Activated T-cell treated with anti-CD3 and anti-CD28 coated beads, Interleukin-2, amount 50 U/mL, for 48 hours (primary cell): ENCODE results near the gene EEF1AKMT2.
"Not testable (repeated sequence)": the region's sequence is repeated elsewhere in the genome, so short reads cannot be mapped to it uniquely, and the experiment has no call there.

Experiments used
- DNase-seq, 2 experiments: peaks; one replicate each; pipeline ENCODE4 v3.0.0-alpha.2; 2020

Gene EEF1AKMT2

DNA sequence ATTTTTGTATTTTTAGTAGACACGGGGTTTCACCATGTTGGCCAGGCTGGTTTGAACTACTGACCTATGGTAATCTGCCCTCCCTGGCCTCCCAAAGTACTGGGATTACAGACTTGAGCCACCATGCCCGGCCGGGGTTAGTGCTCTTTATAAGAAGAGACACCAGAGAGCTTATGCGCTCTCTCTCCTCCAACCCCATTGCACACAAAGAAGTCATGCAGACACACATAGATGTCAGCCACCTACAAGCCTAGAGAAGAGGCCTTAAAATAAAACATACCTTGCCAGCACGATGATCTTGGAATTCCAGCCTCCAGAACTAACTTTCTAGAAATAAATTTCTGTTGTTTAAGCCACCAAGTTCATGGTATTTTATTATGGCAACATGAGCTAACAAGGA lies 37.5 kb downstream of the EEF1AKMT2 start:
- DNase-seq, result no peak

DNA sequence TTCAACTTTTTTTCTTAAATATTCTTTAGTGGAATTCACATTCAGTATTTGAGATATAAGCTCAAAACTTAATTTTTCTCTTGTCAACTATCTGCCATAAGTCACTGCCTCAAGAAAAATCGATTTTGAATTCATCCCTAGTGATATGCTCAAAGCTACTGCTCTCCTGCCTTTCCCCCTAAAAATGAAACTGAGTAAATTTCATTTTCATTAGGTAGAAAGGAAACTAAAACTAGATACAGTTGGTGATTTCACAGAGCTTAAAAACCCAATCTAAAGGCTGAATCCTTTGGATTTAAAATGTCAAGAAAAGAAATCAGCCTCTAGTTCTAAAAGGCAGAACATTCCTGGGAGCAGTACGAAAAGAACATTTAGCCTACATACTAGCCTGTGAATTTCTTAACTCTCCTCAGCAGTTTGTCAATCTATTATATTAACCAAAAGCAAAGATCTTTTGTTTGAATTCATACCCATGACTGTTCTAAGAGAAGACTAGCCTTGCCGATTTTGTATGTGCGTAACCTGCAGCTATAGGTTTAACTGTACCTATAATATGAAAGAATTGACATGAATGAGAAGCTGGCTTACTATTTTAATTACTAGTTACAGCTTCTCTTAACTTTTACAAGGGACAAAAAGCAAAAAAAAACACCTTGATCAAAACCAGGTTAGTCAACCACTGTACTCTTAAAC lies 42.6 kb downstream of the EEF1AKMT2 start:
- no peak for DNase-seq

DNA sequence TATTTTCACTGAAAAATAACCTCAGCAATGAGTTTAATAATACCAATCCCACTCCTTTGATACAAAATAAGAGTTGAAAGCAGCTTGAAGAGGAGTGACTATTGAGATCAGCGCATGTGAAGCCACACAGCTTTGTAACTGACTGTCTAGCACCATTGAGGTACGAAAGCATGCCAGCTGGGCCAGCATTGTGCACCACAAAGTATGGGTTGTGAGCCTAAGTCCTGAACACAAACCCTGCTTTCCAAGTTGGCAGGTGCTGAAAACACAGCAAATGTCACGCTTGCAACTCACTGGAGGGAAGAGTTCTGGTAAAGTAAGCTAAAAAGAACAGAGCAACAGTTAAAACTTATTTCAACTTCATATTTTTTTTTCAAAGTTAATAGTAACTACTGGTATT lies 43.5 kb downstream of the EEF1AKMT2 start:
- DNase-seq, result no peak

DNA sequence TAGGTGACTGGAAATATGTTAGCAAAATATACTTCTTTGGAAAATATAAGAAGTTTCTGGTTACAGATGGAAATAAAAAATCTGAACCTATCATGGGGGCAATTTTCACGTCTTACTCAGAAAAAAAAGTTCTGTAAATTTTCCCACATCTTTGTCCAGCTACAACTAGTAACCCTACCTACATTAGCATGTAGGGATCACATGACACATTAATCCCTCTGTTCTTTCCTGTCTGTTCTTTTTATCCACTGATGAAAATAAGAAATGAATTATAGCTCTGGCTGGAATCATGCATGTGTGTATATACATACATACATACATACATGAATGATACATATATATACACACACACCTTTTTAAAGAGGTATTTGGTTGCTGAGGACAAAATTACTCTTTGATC lies 43.9 kb downstream of the EEF1AKMT2 start:
- no peak for DNase-seq

DNA sequence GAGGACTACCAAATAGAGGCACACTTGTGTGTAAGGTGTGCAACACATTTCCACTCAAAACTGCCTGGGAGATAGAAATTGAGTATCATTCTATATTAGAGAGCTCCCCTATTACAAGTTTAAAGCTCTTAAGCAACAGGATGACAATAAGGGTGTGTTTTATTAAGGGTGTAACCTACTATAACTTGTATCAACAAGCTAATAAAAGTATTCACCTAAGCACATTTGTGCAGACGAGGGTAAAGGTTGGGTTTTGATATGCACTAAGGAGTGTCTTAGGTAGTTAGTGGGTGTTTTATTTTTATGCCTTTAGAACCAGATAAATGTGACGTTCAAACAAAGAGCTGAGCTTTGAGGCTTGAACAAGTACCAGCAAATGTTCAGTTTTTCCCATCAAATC lies 44.7 kb downstream of the EEF1AKMT2 start:
- no peak for DNase-seq

DNA sequence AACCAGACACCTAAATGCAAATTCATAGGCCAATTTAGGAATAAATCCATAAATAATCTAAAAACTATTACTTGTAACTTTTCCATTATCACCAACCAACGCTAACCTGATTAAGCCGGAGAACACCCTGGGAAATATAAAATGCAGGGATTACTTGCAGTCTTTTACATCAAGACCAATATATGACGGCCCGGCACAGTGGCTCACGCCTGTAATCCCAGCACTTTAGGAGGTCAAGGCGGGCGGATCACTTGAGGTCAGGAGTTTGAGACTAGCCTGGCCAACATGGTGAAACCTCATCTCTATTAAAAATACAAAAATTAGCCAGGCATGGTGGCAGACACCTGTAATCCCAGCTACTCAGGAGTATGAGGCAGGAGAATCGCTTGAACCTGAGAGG lies 45.2 kb downstream of the EEF1AKMT2 start:
- DNase-seq, result not testable (repeated sequence)

DNA sequence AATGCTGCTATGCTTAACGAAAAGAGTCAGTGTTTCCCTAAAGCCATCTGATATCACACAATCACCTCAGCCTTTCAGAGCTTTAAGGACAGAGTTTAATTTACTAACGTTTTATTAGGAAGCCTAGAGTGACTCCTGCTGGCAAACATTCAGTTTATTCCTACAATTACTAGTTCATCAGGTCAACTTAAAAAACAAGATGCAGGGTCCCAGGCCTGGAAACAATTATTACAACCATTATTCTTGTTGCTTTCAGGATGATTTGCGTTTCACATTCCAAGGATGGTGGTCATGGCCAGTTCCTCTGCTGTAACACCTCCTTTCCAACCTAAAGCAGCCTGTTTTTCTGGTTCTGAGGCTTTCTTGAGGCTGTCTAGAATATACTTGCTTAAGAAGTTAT lies 46.0 kb downstream of the EEF1AKMT2 start:
- DNase-seq, result no peak

DNA sequence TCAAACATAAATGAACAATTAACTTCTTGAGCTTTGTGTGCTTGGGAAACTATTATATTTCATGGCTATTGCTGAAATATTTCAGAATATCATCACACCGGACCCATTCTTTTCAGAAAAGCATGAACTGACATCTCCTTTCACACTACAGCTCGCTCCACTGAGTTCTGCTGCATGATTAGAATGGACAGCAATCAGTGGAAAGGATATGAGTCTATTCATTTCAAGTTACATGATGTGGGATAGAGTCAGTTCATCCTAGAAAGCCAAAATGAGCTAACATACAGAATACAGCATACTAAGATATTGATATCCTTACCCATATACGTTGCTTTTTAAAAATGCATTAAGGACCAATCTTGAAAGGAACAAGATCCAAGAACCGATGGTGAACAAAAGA lies 46.4 kb downstream of the EEF1AKMT2 start:
- no peak for DNase-seq

DNA sequence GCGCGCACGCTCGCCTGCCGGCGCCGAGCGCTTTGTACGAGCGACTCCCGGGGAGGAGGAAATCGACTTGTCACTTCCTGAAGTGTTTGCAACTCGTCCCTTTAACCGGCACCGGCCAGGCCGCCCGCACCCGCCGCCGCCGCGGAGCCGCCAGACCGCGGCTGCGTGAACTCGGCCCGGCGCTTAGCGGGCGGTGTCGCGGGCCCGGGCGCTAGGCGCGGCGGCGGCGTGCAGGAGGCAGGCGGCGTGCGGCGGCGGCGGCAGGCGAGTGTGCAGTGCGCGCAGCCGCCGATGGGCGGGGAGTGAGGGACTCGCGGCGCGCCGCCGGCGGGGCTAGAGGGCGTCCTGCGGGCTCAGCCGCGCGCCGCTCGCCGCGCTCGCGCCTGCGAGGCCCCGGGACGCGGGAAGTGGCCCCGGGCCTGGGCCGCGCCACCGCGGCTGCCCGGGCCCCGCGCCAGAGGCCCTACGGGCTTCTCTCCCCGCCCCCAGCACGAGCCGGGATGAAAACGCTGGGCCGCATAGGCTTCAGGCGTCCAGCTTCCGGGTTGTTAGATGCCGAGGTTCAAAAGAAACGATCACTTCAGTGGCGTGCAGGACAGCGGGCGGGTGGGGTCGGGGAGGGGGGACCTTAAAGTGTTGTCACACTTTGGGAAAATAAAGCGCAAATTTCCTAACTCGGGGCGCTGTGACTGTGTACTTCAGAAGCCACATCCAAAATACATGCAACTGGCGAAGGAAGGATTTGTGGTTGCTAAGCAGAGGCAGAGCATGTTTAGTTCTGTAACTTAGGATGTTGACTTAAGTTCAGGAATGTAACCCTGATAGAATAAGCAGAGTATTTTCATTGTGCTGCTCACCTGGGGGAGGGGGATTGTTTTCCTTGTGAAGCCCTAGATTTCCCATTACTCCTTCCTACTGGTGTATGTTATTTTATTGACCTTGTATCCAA lies 47.3 kb downstream of the EEF1AKMT2 start, which contains the start of gene FAM53B:
TSS of gene FAM53B (minus strand) at position 277 of the 949 bp plus-strand sequence. CDS start 37,665 bp downstream, outside the sequence.
- peak; percentile 79 to 86 for DNase-seq

DNA sequence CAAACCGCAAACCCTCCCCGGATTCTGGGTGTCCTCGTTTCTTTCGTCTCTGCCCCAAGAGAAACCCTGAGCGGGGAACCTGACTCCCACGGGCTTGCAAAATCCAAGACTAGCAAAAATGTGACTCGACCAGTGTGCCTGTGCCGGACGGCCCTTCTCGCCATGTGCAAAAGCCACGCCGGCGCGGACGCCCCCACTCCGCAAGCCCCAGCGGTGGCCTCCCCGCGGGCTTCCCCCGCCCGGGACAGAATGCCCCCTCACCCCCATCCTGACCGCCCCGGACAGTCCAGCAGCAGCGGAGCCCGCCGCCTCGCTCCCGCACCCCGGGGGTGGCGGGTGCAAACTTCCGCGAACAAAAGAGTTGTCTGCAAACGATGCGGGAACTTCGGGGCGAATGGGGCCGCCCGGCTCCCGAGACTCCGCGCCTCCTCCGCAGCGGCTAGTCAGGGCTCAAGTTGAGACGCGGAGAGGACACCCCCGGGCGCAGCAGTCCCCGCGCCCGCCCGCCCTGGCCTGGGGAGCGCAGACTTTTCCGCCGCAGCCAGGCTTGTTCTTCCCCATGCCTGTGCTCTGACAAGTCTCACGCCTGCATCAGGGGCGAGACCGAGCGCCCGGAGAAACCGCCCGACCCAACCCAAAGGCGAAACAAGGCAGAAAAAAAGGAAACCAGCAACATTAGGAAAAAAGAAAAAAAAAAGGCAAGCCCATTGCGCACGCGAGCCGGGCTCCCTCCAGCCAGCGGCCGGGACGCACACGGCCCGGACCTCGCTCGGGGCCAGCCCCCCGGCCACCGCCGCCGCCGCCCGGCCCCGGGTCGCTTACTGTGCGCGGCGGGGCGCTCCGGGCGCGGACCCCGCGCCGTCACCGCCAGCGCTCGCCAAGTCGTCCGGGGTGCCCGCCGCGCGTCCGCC lies 48.2 kb downstream of the EEF1AKMT2 start:
- peak; percentile 61 to 62 for DNase-seq

DNA sequence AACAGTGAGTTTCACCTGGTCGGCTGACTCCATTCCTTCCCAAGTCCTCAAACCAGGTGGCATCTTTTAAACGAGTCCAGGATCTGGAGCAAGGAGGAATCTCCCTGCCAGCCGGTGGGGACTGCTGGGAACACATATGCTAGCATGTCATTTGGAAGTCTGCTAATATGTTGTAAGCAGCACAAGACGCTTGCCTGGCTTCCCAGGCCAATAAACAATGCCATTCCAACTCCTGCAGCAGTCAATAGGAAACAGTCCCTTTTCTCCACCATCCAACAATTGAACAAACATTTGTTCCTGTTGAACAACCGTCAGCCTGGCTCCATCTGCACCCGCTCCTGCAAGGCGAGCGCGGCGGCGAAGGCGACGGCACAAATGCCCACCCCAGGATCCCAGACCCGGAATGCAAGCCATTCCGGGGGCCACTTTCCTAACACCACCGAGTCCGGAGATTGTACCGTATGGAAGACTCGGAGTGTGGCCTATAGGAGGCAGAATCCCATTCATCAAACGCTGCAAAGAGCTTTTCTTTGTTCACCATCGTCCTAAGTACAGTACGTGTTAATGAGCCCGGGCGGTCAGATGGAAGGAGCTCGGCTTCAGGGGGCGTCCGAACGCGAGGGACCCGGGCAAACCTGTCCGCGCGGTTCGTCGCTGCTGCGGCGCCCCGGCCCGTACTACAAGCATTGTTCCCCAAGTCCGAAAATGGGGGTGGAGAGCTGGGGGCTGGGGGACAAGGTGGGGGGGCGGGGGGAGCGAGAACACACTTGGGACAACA lies 49.1 kb downstream of the EEF1AKMT2 start:
- peak in 1 of 2 experiments; percentile 38 for DNase-seq

DNA sequence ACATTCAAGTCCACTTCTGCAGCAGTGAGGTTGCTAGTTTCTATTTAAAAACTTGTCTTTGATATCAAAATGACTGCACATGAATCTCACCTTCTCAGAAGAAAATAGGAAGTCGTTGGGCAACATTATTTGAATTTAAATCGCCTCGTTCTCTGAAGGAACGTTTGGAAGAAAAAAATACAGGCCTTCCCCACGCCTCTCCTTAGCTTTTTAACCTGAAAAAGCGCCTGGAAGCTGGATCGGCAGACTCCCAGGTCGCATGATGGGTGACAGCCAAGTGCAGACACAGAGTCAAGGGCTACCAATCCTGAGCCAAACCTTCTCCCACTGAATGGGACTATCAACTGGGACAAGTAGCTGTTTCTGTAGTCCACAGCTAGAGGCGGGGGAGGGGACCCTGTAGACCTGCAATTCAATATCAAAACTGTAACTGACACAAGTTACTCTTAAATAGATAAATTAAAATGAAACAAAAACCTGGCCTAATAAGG lies 49.7 kb downstream of the EEF1AKMT2 start:
- DNase-seq, result no peak

DNA sequence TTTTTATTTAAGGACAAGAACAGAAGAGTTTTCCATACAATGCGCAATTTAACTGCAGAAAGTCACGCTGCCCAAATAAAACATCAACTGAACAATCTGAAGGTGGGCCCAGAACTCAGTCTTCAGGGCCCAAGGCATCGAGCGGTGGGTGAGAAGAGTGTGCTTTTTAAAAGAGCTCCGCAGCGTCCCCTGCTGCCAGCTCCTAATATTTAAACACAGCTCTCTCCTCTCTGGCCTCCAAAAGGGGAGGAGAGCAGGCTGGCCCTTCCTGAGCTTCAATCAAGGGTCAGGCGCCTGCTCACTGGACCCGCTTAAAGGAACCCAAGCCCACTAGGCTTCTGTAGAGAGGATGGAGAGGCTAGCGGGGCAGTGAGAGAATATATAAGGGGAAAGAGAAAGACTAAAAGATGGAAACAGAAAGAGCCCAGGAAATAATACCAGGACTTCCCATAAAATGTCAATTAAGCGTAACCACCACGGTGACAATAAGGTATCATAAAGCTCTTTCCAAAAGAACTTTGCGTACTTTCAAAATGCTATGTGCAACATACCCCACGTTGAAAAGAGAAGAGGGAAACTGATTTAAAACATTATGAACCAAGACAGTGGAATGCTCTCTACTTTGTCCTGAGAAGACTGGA lies 50.3 kb downstream of the EEF1AKMT2 start:
- DNase-seq, result peak; percentile 87

DNA sequence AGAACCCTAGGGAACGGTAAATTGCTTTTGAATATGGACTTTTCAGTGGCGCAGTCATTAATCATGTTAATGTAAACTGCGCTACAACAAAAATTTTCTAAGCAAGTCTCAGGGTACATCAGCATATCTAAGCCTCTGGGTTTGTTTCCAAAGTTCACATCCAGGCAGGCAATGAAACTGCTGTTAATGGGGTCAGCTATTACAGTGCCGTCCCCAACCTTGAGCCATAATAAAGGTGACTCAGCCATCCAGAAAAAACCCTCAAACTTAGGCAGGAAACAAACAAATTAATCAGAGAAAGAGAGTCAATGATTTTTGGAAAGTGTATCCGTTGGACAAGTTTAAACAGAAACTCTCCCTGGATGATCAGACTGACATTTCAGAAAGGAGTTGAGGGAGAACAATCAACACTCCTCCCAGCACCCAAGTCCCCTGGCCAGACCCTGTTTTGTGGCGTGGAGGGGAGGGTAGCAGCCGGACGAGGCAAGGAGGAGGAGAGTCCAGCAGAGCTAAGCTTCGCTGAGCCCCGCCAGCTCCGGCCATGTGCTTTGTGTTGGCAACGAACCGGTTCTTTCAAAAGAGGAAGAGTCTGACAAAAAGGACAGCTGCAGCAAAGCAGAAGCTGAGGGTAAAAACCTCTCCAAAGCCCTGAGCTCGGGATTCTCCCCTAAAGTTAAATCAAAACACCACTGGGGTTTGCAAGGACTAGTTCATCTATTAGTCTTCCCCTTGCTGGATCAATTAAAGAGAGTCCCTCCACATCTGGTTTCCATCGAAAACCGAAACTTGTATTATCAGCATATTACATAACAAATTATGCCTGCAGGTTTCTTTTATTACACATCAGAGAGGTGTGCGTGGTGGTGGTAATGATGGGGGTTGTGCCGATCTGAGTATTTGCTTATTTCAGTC lies 51.1 kb downstream of the EEF1AKMT2 start:
- DNase-seq, result no peak

DNA sequence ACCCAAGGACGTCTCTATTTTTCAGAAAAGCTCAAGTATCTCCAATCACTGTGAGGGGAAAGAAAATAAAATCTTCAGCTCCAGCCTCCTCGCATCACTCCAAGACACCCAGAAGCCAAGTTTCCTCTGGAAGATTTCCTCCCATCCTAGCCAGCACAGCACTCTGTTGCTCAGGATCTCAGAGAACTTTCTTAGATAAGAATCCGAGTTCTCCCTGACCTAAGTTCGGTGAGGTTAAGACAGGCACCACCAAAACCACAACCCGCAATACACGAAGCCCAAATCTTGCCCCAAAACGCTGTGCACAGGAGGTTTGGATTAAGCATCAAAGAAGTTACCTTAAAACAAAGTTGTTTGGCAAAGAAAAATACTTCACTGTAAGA lies 51.7 kb downstream of the EEF1AKMT2 start:
- no peak for DNase-seq

DNA sequence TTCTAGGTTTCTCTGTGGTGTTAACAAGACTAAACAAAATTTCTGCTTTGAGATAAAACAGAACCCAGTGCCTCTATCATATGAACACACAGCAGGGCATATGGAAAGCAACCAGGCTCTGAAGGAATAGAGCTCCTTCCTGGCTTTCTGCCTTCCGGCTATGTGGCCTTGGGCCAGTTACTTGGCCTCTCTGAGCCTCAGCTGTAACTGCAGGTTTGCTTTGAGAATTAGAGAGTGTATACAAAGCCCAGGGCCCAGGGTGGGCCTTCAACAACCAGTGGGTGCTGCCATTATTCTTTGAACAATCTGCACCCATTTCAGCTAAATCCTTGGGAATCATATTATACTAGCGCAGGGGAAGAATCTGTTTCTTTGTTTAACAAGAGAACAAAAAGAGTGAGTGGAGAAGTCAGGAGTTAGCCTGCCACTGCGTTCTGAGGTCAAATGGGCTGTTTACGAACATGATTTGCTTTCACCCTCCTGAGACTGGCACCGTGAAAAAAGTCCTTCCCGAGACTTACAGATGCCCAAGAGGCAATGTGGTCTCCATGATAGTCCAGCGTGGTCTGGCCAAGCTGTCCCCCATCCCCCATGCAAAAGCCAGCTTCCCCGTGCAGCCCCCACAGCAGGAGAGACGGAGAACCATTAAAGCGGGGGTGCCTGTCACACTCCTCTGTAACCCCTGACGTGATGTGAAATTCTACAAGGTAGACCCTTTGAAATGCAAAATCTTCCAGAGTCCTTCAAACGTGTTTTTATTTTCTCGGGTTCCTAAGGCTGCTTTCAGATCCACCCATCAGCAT lies 52.4 kb downstream of the EEF1AKMT2 start:
- no peak for DNase-seq

DNA sequence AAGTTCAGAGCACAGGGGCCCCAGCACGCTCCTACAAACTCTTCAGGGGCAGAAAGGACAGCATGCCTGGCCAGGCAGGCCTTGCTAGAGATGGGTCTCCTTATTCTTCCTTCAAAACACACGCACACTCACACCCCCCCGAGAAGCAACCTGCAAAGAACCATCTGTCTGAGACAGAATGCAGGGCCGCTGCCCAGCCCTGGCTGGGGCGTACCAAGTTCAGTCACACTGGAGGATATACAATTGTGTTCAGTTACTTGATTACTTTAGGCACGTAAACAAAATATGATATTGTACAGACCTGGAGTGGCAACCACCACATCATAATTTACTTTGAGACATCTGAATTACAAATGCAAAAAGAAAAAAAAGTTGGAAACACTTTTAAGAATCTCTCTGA lies 53.2 kb downstream of the EEF1AKMT2 start:
- no peak for DNase-seq

DNA sequence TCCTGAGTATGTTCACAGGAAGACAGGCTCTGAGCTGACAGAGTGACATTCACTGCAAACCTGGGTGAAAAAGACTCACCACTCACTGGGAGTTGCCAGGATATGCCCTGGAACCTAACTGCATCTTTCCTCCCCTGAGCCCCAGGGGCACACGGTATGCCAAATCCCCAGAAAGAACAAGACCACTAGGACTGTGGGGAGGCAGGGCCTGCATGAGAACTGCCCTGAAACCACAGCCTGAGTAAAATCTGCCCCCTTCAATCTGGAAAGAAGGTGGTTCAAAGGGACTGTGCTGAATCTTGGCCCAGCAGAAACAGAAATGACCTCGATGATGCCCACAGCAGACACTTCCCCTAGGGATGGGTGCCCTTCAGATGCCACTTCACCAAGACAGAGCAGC lies 54.0 kb downstream of the EEF1AKMT2 start:
- DNase-seq, result no peak

DNA sequence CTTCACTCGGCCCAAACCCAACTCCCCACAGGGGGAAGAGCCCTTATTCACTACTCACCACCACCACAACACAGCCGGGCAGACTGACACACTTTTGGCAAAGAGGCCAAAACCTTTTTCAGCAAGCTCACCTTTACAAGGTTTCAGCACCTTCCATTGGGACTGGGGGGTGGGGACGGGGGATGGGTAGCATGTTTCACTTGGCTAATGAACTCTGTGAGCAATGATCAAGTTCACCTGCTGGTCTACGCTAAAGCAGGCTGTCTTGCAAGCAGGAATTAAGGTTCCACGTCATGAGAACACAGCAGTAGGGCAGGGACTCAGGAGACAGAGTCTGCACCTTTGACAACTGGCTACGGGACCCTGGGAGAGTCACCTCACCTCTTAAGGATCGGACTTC lies 54.5 kb downstream of the EEF1AKMT2 start:
- DNase-seq, result no peak
